T-helper 1 cell treated with Interleukin-12 subunit alpha and Interleukin-12 subunit beta and Interleukin-4 antibody, amounts not matched to agents 30 μg/mL and 1 μg/mL, for 36 hours (primary cell): ENCODE measurements around the gene NFATC3.
A peak's percentile ranks its signal among the peaks of the same experiment; 100 is the strongest.

Experiments
- H3K27ac Mint-ChIP-seq: one replicate; pipeline ENCODE4 v1.8.0; 2021; ENCODE audit warnings: mild to moderate bottlenecking, mixed read lengths
- H3K27me3 Mint-ChIP-seq: one replicate; pipeline ENCODE4 v1.8.0; 2021; ENCODE audit warnings: low read depth, mixed read lengths
- H3K36me3 Mint-ChIP-seq: one replicate; pipeline ENCODE4 v1.8.0; 2021; ENCODE audit warnings: low read depth, mixed read lengths
- H3K4me1 Mint-ChIP-seq: one replicate; pipeline ENCODE4 v1.8.0; 2021; ENCODE audit warnings: low read depth, mixed read lengths
- H3K4me3 Mint-ChIP-seq: one replicate; pipeline ENCODE4 v1.8.0; 2021; ENCODE audit warnings: mild to moderate bottlenecking, moderate library complexity, mixed read lengths
- H3K9me3 Mint-ChIP-seq: one replicate; pipeline ENCODE4 v1.8.0; 2021; ENCODE audit warnings: mixed read lengths

The NFATC3 gene

DNA sequence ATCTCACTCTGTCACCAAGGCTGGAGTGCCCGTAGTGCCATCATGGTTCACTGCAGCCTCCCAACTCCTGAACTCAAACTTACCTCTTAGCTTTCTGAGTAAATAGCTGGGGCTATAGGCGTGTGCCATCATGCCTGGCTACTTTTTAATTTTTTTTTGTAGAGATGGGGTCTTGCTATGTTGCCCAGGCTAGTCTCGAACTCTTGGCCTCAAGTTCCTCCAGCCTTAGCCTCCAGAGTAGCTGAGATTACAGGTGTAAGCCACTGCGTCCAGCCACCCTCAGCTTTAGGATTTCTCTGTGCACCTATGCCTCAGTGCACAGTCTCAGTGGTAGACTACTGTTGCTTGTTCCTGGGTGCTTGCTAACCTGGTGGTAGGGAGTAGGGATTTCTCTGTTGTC lies 184.6 kb downstream of the NFATC3 start:
- Mint-ChIP-seq H3K4me3 (no peak overlapping the region), H3K4me1 (peaks cover 68% of the 10 kb centered on the region), H3K27me3 (no peaks in the 10 kb centered on the region), H3K36me3 (peaks cover 48% of the 10 kb centered on the region), H3K9me3 (no peaks in the 10 kb centered on the region), H3K27ac (peak overlapping the region; percentile 75)

DNA sequence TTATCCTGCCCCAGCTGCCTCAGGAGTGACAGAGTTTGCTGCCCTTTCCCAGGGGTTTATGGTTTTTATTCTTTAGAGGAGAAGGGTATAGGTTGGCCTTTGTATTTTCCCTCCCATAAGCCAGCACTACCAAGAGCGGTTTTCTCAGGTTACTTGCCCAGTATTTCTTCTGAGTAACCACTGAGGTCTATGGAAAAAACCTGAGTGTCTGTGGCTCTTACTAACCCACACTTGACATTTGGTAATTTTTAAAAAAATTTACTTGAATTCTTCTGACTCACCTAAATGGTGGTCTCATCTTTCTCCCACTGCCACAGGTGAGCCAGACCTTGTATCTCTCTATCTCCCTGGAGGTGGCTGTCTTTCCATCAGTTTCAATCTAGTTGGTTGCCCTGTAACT lies 185.2 kb downstream of the NFATC3 start:
- Mint-ChIP-seq H3K27me3 (no peaks in the 10 kb centered on the region), H3K4me3 (no peak overlapping the region), H3K36me3 (peaks cover 45% of the 10 kb centered on the region), H3K9me3 (no peaks in the 10 kb centered on the region), H3K27ac (peak overlapping the region; percentile 57), H3K4me1 (peaks cover 70% of the 10 kb centered on the region)

DNA sequence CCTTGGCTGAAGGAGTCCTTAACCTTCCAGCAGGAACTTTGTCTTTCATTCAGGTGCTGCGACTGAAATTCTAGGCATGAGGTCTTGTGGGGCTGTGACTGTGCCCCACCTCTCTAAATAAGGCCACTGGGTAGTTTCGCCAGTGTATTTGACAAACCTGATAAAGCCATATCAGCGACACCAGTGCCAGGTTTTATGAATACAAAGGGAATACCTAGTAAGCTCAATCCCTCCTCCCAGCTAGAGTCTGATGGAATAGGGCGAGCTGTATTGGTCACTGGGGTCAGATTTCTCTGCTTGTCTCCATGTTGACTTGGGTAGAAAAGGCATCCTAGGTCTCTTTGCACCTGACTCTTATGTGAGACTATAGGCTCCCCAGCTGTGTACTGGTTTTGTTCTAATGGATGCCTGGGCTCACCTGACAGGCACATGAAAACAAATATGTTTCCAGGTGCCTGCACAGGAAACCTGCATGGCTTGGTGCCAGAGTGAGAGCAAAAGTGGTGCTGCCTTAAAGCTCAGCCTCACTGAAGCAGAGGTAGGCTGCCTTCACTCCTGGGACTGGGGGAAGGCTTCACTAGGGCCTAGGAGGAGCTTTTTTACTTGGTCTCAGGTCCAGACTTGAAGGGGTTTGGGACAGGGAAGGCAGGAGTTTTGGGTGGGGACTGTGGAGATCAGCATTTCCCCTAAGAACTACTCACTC lies 187.5 kb downstream of the NFATC3 start:
- no peaks in the 10 kb centered on the region for H3K27me3 Mint-ChIP-seq
- no peaks in the 10 kb centered on the region for H3K9me3 Mint-ChIP-seq
- H3K4me1 Mint-ChIP-seq, result peaks cover 71% of the 10 kb centered on the region
- peaks cover 51% of the 10 kb centered on the region for H3K36me3 Mint-ChIP-seq
- H3K4me3 Mint-ChIP-seq, result peak overlapping the region; percentile 74
- peak overlapping the region; percentile 90 for H3K27ac Mint-ChIP-seq

DNA sequence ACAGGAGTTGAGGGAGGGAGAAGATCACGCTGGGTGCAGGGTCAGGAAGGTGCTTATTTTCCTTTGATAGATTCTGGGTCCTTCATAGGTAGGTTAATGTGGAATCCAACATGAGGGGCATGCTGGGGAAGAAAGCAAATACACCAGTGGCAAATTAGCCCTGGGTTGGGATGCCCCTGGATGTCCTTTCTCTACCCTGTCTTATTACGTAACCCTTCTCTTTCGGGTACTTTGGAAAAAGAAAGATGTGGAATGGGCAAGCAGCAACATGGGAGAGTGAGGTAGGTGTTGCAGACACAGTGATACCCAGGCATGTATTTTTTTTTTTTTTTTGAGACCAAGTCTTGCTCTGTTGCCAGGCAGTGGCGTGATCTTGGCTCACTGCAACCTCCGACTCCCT lies 188.3 kb downstream of the NFATC3 start:
- Mint-ChIP-seq H3K27me3 (no peaks in the 10 kb centered on the region), H3K36me3 (peaks cover 45% of the 10 kb centered on the region), H3K9me3 (no peaks in the 10 kb centered on the region), H3K4me1 (peaks cover 66% of the 10 kb centered on the region), H3K27ac (peak overlapping the region; percentile 90), H3K4me3 (peak overlapping the region; percentile 74)

DNA sequence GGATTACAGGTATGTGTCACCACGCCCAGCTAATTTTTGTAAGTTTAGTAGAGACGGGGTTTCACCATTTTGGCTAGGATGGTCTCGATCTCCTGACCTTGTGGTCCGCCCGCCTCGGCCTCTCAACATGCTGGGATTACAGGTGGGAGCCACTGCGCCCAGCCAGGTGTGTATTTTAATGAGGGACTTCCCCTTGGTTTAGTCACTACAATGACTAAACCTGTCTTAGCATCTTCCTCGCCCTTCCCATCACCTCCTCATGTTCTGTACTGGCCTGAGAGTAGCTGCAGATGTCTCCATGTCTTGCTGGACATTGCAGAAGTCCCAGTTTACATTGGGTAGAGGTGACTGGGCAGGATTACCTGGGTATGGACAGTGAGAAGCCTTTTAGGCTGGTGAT lies 188.7 kb downstream of the NFATC3 start:
- Mint-ChIP-seq H3K27ac (peak overlapping the region; percentile 80), H3K9me3 (no peaks in the 10 kb centered on the region), H3K4me1 (peaks cover 66% of the 10 kb centered on the region), H3K27me3 (no peaks in the 10 kb centered on the region), H3K36me3 (peaks cover 45% of the 10 kb centered on the region), H3K4me3 (peak overlapping the region; percentile 48)

DNA sequence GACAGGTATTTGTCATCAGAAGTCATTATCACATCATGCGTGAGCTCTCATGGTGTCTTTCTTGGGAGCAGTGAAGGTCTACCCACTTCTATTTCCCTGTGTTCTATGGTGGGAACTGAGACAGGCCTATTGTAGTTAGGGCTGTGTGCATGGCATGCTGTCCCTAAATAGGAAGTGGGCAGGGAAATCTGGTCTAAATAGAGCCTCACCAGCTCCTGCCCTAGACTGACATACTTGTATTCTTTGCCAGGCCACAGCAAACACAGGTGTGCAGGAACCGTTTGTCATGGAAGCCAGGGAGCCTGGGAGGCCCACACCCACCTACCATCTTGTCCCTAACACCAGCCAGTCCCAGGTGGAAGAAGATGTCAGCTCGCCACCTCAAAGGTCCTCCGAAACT lies 189.3 kb downstream of the NFATC3 start:
- no peaks in the 10 kb centered on the region for H3K27me3 Mint-ChIP-seq
- H3K4me3 Mint-ChIP-seq, result peak overlapping the region; percentile 48
- peaks cover 63% of the 10 kb centered on the region for H3K4me1 Mint-ChIP-seq
- peak overlapping the region; percentile 80 for H3K27ac Mint-ChIP-seq
- H3K36me3 Mint-ChIP-seq, result peaks cover 42% of the 10 kb centered on the region
- no peaks in the 10 kb centered on the region for H3K9me3 Mint-ChIP-seq

DNA sequence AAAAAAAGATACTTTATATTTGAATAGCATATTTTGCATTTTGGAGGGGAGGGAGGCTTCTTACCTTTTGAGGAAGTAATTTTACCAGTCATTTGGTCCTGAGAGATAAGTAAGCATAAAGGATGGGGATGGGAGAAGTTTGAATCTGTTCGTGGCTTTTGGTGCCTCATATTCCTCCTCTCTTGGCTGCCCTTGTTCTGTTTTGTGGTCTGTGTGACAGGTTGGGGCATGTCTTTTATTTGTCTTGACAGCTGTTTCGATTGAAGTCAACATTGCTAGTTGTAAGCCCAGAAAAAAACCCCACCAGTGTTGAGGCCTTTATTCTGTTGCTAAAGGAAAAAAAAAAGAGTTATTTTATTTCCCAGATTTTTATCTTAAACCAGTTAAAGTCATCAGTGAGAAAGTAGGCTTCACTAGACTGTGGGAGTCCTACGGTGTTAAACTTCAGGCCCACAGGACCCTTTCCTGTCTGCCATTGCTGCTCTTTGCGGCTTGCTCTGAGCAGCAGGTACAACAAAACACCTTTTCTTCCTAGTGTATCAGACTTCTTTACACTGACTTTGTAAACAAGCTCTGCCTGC lies 190.5 kb downstream of the NFATC3 start:
- H3K9me3 Mint-ChIP-seq, result no peaks in the 10 kb centered on the region
- peak overlapping the region; percentile 69 for H3K4me3 Mint-ChIP-seq
- peaks cover 58% of the 10 kb centered on the region for H3K4me1 Mint-ChIP-seq
- no peaks in the 10 kb centered on the region for H3K27me3 Mint-ChIP-seq
- peak overlapping the region; percentile 91 for H3K27ac Mint-ChIP-seq
- H3K36me3 Mint-ChIP-seq, result peaks cover 49% of the 10 kb centered on the region

DNA sequence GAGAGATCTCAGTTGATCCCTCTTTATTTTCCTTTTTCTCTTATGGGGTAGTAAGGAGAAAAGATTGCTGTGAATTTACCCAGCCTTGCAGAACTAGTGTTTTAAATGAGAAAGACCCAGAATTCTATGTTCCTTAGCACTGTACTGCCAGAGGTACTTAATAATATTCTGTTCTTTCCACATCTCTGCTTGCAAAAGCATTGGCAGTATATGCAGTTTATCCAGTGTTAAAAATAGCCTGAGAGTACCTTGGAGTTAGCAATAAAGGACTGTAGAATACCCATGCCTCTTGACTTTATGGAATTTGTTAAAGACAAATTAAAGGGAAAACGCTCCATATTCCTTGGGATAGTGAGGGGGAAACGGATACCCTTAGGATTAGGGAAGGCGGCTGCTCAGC lies 191.1 kb downstream of the NFATC3 start:
- no peaks in the 10 kb centered on the region for H3K9me3 Mint-ChIP-seq
- H3K27ac Mint-ChIP-seq, result peak overlapping the region; percentile 91
- H3K27me3 Mint-ChIP-seq, result no peaks in the 10 kb centered on the region
- H3K4me1 Mint-ChIP-seq, result peaks cover 57% of the 10 kb centered on the region
- peaks cover 49% of the 10 kb centered on the region for H3K36me3 Mint-ChIP-seq
- peak overlapping the region; percentile 69 for H3K4me3 Mint-ChIP-seq
